ENCODE measurements around the gene RGL1.

DNA sequence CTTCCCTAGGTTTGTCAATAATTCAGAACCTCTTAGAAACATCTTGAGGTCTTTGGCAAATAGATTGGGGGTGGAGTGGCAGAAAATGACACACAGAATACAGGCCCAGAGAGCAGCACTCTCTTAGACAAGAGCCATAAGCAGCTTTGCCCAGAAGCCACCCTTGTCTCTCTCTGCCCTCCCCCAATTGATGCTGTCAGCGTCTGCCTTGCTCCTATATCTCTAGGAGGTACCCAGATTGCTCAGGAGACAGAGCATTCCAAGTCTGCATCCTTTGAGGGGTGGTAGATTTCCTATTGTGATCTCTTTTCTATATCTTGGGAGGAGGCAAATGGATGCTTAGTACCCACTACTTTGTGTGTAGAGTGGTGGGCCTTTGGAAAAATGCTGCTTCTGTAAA is 1.8 kb downstream of the RGL1 start:
- TF ChIP-seq SUZ12 (IDR thresholded peaks at IDR 0.05; ENCODE audit: extremely low read depth, insufficient read depth, insufficient read length), result no peak
- TF ChIP-seq YY1 (IDR thresholded peaks at IDR 0.05; ENCODE audit: insufficient read depth, insufficient read length), result no peak
- TF ChIP-seq ZNF274 (IDR thresholded peaks at IDR 0.05; ENCODE audit: low read depth, low read length), result no peak
